Loucy (cell line): Measurements from ENCODE around the gene ZDHHC22.

Experiments
- H2AFZ ChIP-seq: fragments of 200-600 bp; sonication (generic); 2 replicates; pipeline ENCODE4 v1.6.0; 2016; ENCODE audit warnings: antibody characterized with exemption, mild to moderate bottlenecking, low read length, moderate library complexity
- H3F3A ChIP-seq: fragments of 200-600 bp; 2 replicates; pipeline ENCODE4 v1.6.0; 2016; ENCODE audit warnings: antibody characterized with exemption, low read depth, mild to moderate bottlenecking
- H3K27me3 ChIP-seq: fragments of 200-600 bp; sonication (generic); 2 replicates; pipeline ENCODE4 v1.6.1; 2014; ENCODE audit warnings: low read length, mild to moderate bottlenecking; ENCODE audit not compliant: insufficient read depth, poor library complexity, severe bottlenecking
- H3K36me3 ChIP-seq: fragments of 200-600 bp; sonication (generic); 2 replicates; pipeline ENCODE4 v1.6.1; 2016; ENCODE audit warnings: low read length; ENCODE audit not compliant: insufficient read depth
- H3K4me1 ChIP-seq: fragments of 200-600 bp; sonication (generic); 2 replicates; pipeline ENCODE4 v1.5.1; 2014; ENCODE audit warnings: low read length, mild to moderate bottlenecking; ENCODE audit not compliant: insufficient read depth, poor library complexity, severe bottlenecking
- H3K4me2 ChIP-seq: fragments of 200-600 bp; sonication (generic); 2 replicates; pipeline ENCODE4 v1.6.0; 2014; ENCODE audit warnings: antibody characterized with exemption, low read length, low read depth, mild to moderate bottlenecking; ENCODE audit not compliant: poor library complexity, severe bottlenecking
- H3K4me3 ChIP-seq: fragments of 200-600 bp; sonication (generic); 2 replicates; pipeline ENCODE4 v1.5.1; 2014; ENCODE audit warnings: low read length, mild to moderate bottlenecking, mixed read lengths; ENCODE audit not compliant: poor library complexity, severe bottlenecking
- H3K79me2 ChIP-seq: fragments of 200-600 bp; sonication (generic); 2 replicates; pipeline ENCODE4 v1.6.1; 2014; ENCODE audit warnings: low read length; ENCODE audit not compliant: insufficient read depth
- H3K9ac ChIP-seq: fragments of 200-600 bp; sonication (generic); 2 replicates; pipeline ENCODE4 v1.6.0; 2014; ENCODE audit warnings: mild to moderate bottlenecking, low read depth, low read length, moderate library complexity; ENCODE audit not compliant: poor library complexity, severe bottlenecking
- H3K9me2 ChIP-seq: fragments of 200-600 bp; sonication (generic); replicated peaks from 2 replicates; pipeline ENCODE4 v1.6.1; 2016; ENCODE audit warnings: low read depth, low read length, mixed read lengths
- H3K9me3 ChIP-seq: fragments of 200-600 bp; sonication (generic); 2 replicates; pipeline ENCODE4 v1.6.1; 2014; ENCODE audit warnings: mild to moderate bottlenecking, antibody characterized with exemption, low read length, low read depth; ENCODE audit not compliant: insufficient read depth
- H4K20me1 ChIP-seq: fragments of 200-600 bp; sonication (generic); 2 replicates; pipeline ENCODE4 v1.6.0; 2014; ENCODE audit warnings: antibody characterized with exemption, low read length, mild to moderate bottlenecking; ENCODE audit not compliant: insufficient read depth, poor library complexity, severe bottlenecking
- EZH2phosphoT487 ChIP-seq: fragments of 200-600 bp; IDR thresholded peaks from 2 replicates; pipeline ENCODE4 v1.6.1; 2018; ENCODE audit warnings: antibody characterized with exemption, mild to moderate bottlenecking, moderate library complexity, borderline replicate concordance
- TF ChIP-seq, protein P1 (sequence below): fragments of 200-600 bp; sonication (generic); conservative IDR thresholded peaks from 2 replicates; pipeline ENCODE4 v1.5.1; 2014; ENCODE audit warnings: mild to moderate bottlenecking, antibody characterized with exemption, low read length

Gene ZDHHC22

DNA sequence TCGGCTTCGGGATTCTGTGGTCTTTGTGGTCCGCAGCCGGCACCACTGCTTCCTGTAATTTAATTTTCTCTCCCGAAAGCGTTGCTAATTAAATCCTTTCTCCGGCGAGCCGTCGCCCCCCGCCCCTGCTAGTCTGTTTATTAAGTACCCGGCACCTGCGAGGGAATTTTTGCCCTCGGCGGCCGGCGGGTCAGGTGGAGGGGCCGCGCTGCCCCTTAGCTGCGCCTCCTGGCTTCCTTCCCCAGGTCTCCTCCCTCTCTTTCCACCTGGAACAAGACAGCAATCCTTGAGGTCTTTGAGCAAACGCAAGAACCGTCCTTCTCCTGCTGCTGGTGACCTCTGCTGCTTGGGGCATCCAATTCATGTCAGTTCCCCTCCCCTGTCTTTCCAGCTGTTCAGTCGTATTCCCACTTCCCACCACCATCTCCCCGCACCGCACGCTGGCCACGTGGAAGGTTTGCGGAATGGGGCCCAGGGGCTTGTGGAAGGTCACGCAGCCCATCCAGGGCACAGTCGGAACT lies 16.2 kb downstream of the ZDHHC22 start:
- Histone ChIP-seq H3K4me2 (no peak overlapping the region), H3K36me3 (no peaks in the 10 kb centered on the region), H2AFZ (no peak overlapping the region), H4K20me1 (no peaks in the 10 kb centered on the region), H3K9ac (no peak overlapping the region), H3K9me3 (no peaks in the 10 kb centered on the region), H3F3A (no peaks in the 10 kb centered on the region), H3K9me2 (no peaks in the 10 kb centered on the region), H3K4me3 (no peak overlapping the region), H3K79me2 (no peaks in the 10 kb centered on the region), H3K27me3 (no peaks in the 10 kb centered on the region), H3K4me1 (peaks cover 3% of the 10 kb centered on the region)
- TF ChIP-seq EZH2phosphoT487 = no peak
- TF ChIP-seq, protein P1, sequence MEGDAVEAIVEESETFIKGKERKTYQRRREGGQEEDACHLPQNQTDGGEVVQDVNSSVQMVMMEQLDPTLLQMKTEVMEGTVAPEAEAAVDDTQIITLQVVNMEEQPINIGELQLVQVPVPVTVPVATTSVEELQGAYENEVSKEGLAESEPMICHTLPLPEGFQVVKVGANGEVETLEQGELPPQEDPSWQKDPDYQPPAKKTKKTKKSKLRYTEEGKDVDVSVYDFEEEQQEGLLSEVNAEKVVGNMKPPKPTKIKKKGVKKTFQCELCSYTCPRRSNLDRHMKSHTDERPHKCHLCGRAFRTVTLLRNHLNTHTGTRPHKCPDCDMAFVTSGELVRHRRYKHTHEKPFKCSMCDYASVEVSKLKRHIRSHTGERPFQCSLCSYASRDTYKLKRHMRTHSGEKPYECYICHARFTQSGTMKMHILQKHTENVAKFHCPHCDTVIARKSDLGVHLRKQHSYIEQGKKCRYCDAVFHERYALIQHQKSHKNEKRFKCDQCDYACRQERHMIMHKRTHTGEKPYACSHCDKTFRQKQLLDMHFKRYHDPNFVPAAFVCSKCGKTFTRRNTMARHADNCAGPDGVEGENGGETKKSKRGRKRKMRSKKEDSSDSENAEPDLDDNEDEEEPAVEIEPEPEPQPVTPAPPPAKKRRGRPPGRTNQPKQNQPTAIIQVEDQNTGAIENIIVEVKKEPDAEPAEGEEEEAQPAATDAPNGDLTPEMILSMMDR = no peak

GRCh38 chr14:77124345-77125280 lies 17.0 kb downstream of the ZDHHC22 start:
- Histone ChIP-seq H3K36me3 (no peaks in the 10 kb centered on the region), H3F3A (no peaks in the 10 kb centered on the region), H3K79me2 (no peaks in the 10 kb centered on the region), H3K9me3 (no peaks in the 10 kb centered on the region), H2AFZ (no peak overlapping the region), H4K20me1 (no peaks in the 10 kb centered on the region), H3K4me2 (no peak overlapping the region), H3K4me3 (no peak overlapping the region), H3K9me2 (no peaks in the 10 kb centered on the region), H3K27me3 (no peaks in the 10 kb centered on the region), H3K9ac (no peak overlapping the region), H3K4me1 (peaks cover 3% of the 10 kb centered on the region)
- TF ChIP-seq EZH2phosphoT487 = no peak
- TF ChIP-seq, protein P1 = no peak

DNA sequence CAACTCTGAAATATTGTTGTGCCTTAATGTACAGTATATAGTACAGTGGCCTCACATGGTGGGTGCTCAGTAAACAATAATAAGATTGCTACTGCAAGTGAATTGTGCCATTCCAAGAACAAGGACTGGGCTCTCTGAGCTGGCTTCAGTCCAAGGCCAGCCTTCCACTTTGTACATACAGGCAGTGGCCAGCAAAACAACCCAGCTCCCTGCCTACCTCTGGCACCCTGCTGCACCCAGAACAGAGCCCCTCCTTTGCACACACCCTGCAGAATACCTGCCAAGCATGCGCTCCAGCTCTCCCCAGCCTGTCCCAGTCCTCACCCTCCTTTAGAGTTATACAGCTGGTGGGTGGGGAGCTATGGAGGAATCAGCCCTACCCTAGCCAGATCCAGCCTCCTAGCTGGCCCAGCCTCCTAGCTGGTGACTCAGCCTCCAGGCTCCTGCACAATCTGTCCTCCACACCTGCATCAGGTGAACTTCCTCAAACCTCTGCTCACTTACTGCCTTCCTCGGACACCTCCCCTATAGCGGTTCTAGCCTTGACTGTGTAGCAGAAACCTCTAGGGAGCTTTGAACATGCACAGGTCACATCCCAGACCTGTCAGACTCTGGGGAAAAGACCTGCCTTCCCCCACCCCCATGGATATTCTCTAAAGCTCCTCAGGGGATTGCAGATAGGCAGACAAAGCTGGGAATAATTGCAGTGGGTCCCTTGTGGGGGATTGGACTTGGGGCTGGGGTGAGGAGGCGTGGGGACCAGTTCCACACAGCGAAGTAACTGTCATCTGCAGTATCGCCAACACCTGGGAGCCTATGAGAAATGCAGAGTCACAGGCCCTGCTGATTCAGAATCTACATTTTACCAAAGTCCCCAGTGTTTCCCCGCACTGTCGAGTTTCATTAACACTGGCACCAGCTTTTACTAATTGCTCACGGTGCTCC lies 17.9 kb downstream of the ZDHHC22 start:
- Histone ChIP-seq H3K9me2 (no peaks in the 10 kb centered on the region), H3F3A (no peaks in the 10 kb centered on the region), H3K9ac (no peak overlapping the region), H3K9me3 (no peaks in the 10 kb centered on the region), H3K36me3 (no peaks in the 10 kb centered on the region), H3K4me1 (peaks cover 3% of the 10 kb centered on the region), H3K79me2 (no peaks in the 10 kb centered on the region), H2AFZ (no peak overlapping the region), H3K27me3 (no peaks in the 10 kb centered on the region), H4K20me1 (no peaks in the 10 kb centered on the region), H3K4me2 (no peak overlapping the region), H3K4me3 (no peak overlapping the region)
- no peak for TF ChIP-seq EZH2phosphoT487
- TF ChIP-seq, protein P1 = no peak
